ENCODE measurements around the gene MPP1.

MPP1 gene

DNA sequence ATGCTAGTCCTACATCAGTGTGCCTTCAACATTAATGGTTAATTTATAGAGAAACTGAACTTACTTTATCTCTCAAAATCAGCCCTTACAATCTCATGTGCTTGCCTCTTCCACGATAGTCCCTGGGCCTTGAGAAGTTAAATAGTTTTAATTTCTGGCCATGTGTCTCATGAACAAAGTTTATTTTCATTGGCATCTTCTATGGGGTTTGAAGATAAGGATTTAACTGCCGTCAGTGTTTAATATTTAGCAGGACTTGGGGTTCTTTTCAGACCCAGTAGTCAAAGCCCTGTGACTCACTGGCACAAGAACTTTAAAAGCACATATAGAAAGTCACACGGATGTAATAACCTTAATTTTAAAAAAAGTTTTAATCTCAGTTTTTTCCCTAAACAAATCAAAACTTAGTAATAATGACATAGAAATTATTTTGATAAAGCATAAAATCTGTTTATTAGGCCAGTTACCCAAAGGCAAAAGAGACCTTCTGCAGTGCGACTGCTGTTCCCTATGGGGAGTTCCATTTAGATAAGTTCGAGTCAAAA lies 10.1 kb upstream of the MPP1 start:
- DNase-seq: no peak
- Histone ChIP-seq H3K27ac (ENCODE audit: insufficient read depth, low read length, poor library complexity, severe bottlenecking) (no peak overlapping the region), H3K9me3 (ENCODE audit: control insufficient read depth, low read length) (no peaks in the 10 kb centered on the region), H3K36me3 (ENCODE audit: control insufficient read depth, insufficient read depth, low read length) (no peaks in the 10 kb centered on the region), H3K4me1 (ENCODE audit: control insufficient read depth, insufficient read depth, low read length, poor library complexity, severe bottlenecking) (no peaks in the 10 kb centered on the region), H3K4me3 (ENCODE audit: insufficient read depth, low read depth, low read length, poor library complexity, severe bottlenecking) (no peak overlapping the region), H3K27me3 (replicated peaks; ENCODE audit: control insufficient read depth, insufficient read depth, low read length, poor library complexity, severe bottlenecking) (no peaks in the 10 kb centered on the region)

DNA sequence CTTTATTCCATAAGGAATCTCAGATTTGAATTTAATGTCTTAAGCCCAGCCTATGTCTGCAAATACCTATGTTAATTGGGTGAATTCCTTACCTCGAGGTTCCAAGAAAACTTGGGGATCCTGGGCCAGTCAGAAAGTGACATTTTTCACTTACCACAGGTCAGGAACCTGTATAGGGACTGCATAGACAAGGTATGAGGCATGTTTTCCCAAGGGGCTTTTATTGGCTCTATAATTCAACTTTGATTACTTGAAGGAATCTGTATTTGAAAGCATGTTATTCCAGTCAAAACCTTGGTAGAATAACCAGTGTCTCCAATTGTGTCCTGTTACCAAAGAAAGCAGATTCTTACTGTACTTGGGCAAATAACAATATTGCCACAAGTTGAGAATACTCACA lies 8.5 kb upstream of the MPP1 start:
- Histone ChIP-seq H3K9me3 (ENCODE audit: control insufficient read depth, low read length) (no peaks in the 10 kb centered on the region), H3K4me3 (ENCODE audit: insufficient read depth, low read depth, low read length, poor library complexity, severe bottlenecking) (no peak overlapping the region), H3K36me3 (ENCODE audit: control insufficient read depth, insufficient read depth, low read length) (no peaks in the 10 kb centered on the region), H3K27me3 (replicated peaks; ENCODE audit: control insufficient read depth, insufficient read depth, low read length, poor library complexity, severe bottlenecking) (no peaks in the 10 kb centered on the region), H3K27ac (ENCODE audit: insufficient read depth, low read length, poor library complexity, severe bottlenecking) (no peak overlapping the region), H3K4me1 (ENCODE audit: control insufficient read depth, insufficient read depth, low read length, poor library complexity, severe bottlenecking) (no peaks in the 10 kb centered on the region)
- DNase-seq: no peak

DNA sequence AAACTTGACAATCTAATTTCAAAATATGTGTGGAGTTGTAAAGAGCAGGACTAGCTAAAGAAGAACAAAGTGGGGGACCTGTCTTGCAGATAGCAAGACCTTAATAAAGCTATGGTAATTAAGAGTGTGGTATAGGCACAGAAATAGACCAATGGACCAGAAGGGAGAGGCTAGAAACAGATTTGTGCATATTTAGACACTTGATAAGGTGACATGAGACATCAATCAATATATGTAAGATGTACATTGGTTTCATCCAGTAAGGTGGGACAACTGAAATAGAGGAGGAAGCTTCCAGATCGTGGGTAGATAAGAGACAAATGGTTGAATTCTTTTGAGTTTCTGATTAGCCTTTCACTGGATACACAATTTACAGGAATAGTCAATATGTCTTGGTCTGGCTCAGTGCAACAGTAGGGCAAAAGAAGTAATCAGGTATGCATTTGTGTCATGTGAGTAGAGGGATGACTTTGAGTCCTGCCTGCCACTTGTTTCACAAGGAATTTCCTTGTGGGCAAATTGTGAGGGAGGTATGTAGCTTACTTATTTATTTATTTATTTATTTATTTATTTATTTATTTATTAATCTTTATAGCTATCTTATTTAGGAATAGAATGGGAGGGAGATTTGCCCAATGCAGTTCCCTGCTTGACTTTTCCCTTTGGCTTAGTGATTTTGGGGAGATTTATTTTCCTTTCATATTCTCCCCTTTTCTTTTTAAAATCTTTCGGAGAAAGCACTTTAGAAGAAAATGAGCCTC lies 7.2 kb upstream of the MPP1 start:
- H3K27me3 ChIP-seq (replicated peaks; ENCODE audit: control insufficient read depth, insufficient read depth, low read length, poor library complexity, severe bottlenecking): no peaks in the 10 kb centered on the region
- H3K4me3 ChIP-seq (ENCODE audit: insufficient read depth, low read depth, low read length, poor library complexity, severe bottlenecking): no peak overlapping the region
- H3K9me3 ChIP-seq (ENCODE audit: control insufficient read depth, low read length): no peaks in the 10 kb centered on the region
- no peak overlapping the region for H3K27ac ChIP-seq (ENCODE audit: insufficient read depth, low read length, poor library complexity, severe bottlenecking)
- H3K4me1 ChIP-seq (ENCODE audit: control insufficient read depth, insufficient read depth, low read length, poor library complexity, severe bottlenecking): no peaks in the 10 kb centered on the region
- H3K36me3 ChIP-seq (ENCODE audit: control insufficient read depth, insufficient read depth, low read length): no peaks in the 10 kb centered on the region
- no peak for DNase-seq

DNA sequence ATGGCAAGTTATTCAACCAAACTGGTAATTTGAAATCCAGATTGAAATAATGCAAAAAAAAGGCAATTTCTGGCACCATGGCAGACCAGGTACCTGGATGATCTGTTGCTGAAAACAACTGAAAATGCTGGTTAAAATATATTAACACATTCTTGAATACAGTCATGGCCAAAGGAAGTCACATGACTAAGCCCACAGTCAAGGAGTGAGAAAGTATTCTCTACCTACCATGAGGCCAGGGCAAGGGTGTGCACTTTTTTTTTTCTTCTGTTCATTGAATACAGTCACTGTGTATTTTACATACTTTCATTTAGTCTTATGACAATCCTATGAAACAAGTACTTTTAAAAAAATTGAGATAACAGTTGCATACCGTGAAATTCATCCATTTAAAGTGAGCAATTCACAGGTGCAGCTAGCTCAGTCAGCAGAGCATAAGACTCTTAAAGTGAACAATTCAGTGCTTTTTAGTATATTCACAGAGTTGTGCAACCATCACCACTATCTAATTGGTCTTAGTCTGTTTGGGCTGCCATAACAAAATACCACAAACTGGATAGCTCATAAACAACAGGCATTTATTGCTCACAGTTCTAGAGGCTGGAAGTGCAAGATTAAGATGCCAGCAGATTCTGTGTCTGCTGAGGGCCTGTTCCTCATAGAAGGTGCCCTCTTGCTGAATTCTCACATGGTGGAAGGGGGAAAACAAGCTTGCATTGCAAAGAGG lies 4.8 kb upstream of the MPP1 start:
- H3K27me3 ChIP-seq (replicated peaks; ENCODE audit: control insufficient read depth, insufficient read depth, low read length, poor library complexity, severe bottlenecking): no peaks in the 10 kb centered on the region
- H3K4me1 ChIP-seq (ENCODE audit: control insufficient read depth, insufficient read depth, low read length, poor library complexity, severe bottlenecking): no peaks in the 10 kb centered on the region
- H3K27ac ChIP-seq (ENCODE audit: insufficient read depth, low read length, poor library complexity, severe bottlenecking): no peak overlapping the region
- no peak overlapping the region for H3K4me3 ChIP-seq (ENCODE audit: insufficient read depth, low read depth, low read length, poor library complexity, severe bottlenecking)
- no peaks in the 10 kb centered on the region for H3K9me3 ChIP-seq (ENCODE audit: control insufficient read depth, low read length)
- H3K36me3 ChIP-seq (ENCODE audit: control insufficient read depth, insufficient read depth, low read length): no peaks in the 10 kb centered on the region
- no peak for DNase-seq

GRCh38 chrX:154806837-154807501 lies 1.7 kb upstream of the MPP1 start:
- no peaks in the 10 kb centered on the region for H3K36me3 ChIP-seq (ENCODE audit: control insufficient read depth, insufficient read depth, low read length)
- H3K27ac ChIP-seq (ENCODE audit: insufficient read depth, low read length, poor library complexity, severe bottlenecking): no peak overlapping the region
- no peak overlapping the region for H3K4me3 ChIP-seq (ENCODE audit: insufficient read depth, low read depth, low read length, poor library complexity, severe bottlenecking)
- H3K27me3 ChIP-seq (replicated peaks; ENCODE audit: control insufficient read depth, insufficient read depth, low read length, poor library complexity, severe bottlenecking): no peaks in the 10 kb centered on the region
- no peak for DNase-seq
- H3K9me3 ChIP-seq (ENCODE audit: control insufficient read depth, low read length): no peaks in the 10 kb centered on the region
- no peaks in the 10 kb centered on the region for H3K4me1 ChIP-seq (ENCODE audit: control insufficient read depth, insufficient read depth, low read length, poor library complexity, severe bottlenecking)

DNA sequence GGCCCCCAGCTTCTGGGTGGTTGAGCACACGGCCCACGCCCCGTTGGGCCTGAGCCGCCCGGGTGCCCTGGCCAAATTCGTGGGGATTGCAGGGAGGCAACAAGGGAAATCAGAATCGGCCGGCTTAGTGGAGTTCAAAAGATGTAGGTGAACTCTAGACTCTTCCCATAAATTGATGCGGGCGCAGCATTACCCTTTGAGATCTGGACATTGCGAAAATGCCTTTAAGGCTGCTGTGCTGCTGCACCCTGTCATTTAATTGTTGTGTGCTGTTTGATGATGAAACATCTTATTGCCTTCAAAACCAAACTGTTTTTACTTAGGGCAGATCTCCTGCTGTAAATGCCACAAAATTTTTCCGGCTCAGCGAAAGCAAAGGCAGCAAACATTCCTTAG lies 409 bp upstream of the MPP1 start:
- Histone ChIP-seq H3K9me3 (ENCODE audit: control insufficient read depth, low read length) (no peaks in the 10 kb centered on the region), H3K4me3 (ENCODE audit: insufficient read depth, low read depth, low read length, poor library complexity, severe bottlenecking) (peak overlapping the region; percentile 67), H3K27me3 (replicated peaks; ENCODE audit: control insufficient read depth, insufficient read depth, low read length, poor library complexity, severe bottlenecking) (no peaks in the 10 kb centered on the region), H3K36me3 (ENCODE audit: control insufficient read depth, insufficient read depth, low read length) (no peaks in the 10 kb centered on the region), H3K27ac (ENCODE audit: insufficient read depth, low read length, poor library complexity, severe bottlenecking) (no peak overlapping the region), H3K4me1 (ENCODE audit: control insufficient read depth, insufficient read depth, low read length, poor library complexity, severe bottlenecking) (no peaks in the 10 kb centered on the region)
- no peak for DNase-seq

- no peak for DNase-seq
- H3K4me3 ChIP-seq (ENCODE audit: insufficient read depth, low read depth, low read length, poor library complexity, severe bottlenecking): peak overlapping the region; percentile 67
- no peaks in the 10 kb centered on the region for H3K36me3 ChIP-seq (ENCODE audit: control insufficient read depth, insufficient read depth, low read length)
- H3K9me3 ChIP-seq (ENCODE audit: control insufficient read depth, low read length): no peaks in the 10 kb centered on the region
- peaks cover 4% of the 10 kb centered on the region for H3K4me1 ChIP-seq (ENCODE audit: control insufficient read depth, insufficient read depth, low read length, poor library complexity, severe bottlenecking)
- H3K27ac ChIP-seq (ENCODE audit: insufficient read depth, low read length, poor library complexity, severe bottlenecking): no peak overlapping the region
- no peaks in the 10 kb centered on the region for H3K27me3 ChIP-seq (replicated peaks; ENCODE audit: control insufficient read depth, insufficient read depth, low read length, poor library complexity, severe bottlenecking)
Observed at GRCh38 chrX:154804261-154804956, 876 bp downstream of the MPP1 start.

- Histone ChIP-seq H3K36me3 (ENCODE audit: control insufficient read depth, insufficient read depth, low read length) (no peaks in the 10 kb centered on the region), H3K9me3 (ENCODE audit: control insufficient read depth, low read length) (no peaks in the 10 kb centered on the region), H3K4me3 (ENCODE audit: insufficient read depth, low read depth, low read length, poor library complexity, severe bottlenecking) (no peak overlapping the region), H3K27ac (ENCODE audit: insufficient read depth, low read length, poor library complexity, severe bottlenecking) (no peak overlapping the region), H3K4me1 (ENCODE audit: control insufficient read depth, insufficient read depth, low read length, poor library complexity, severe bottlenecking) (peaks cover 4% of the 10 kb centered on the region), H3K27me3 (replicated peaks; ENCODE audit: control insufficient read depth, insufficient read depth, low read length, poor library complexity, severe bottlenecking) (no peaks in the 10 kb centered on the region)
- no peak for DNase-seq
Observed at GRCh38 chrX:154802947-154803346, 2.3 kb downstream of the MPP1 start.

DNA sequence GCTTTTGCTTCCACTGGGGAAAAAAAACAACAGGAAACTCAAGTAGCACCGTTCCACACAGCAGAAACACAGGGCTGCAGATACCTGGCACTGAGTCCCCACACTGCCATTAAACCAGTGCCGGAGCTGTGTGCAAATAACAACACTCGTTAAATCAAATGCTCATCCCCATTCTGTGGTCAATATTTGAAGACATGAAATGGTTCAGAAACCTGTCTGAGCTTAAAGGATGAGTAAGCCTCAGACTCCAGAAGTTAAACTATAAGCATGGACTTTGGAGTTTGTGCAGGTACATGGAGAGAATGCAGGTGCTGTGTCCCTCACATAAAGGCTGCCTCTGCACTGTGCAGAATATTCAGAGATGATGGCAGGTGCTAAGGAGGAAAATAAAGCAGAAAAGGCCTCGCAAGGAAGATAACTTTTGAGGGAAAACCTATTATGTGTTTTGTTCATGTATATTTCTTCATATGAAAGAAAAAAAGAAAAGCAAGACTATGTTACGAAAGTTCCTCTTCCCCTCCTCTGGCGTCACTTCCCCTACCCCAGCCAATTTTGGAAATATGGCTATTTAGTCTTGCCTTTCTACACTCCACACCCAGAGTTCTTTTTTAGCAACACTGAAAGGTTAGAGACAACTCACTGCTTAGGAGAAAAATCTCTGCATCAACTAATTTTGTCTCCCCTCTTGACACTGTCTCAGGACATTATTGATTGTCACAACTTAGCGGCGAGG lies 4.6 kb downstream of the MPP1 start:
- no peak for DNase-seq

More for the DNA sequence above, 4.6 kb downstream of the MPP1 start:
- Histone ChIP-seq H3K9me3 (ENCODE audit: control insufficient read depth, low read length) (no peaks in the 10 kb centered on the region), H3K27ac (ENCODE audit: insufficient read depth, low read length, poor library complexity, severe bottlenecking) (no peak overlapping the region), H3K4me1 (ENCODE audit: control insufficient read depth, insufficient read depth, low read length, poor library complexity, severe bottlenecking) (peaks cover 4% of the 10 kb centered on the region), H3K4me3 (ENCODE audit: insufficient read depth, low read depth, low read length, poor library complexity, severe bottlenecking) (no peak overlapping the region), H3K27me3 (replicated peaks; ENCODE audit: control insufficient read depth, insufficient read depth, low read length, poor library complexity, severe bottlenecking) (no peaks in the 10 kb centered on the region), H3K36me3 (ENCODE audit: control insufficient read depth, insufficient read depth, low read length) (no peaks in the 10 kb centered on the region)
